Endothelial cell of umbilical vein (primary cell): ENCODE measurements around the gene SPATA22. TPM values are rescaled to one million over a fixed set of nuclear protein-coding genes. Genes with fewer than 3 reads are reported as not detected.

ENCODE experiments used
- BruUV-seq: library from RNA; stranded (reverse); fragments of 400-500 nt; replicated peaks from 2 replicates; lab custom pipeline; 2021; lab: Mats Ljungman, UMichigan
- CTCF ChIA-PET: fragments of 300-600, 350-600 bp; sonication (Branson Sonifier 250); formaldehyde crosslinking; loops from one replicate; lab custom pipeline; 2021; ENCODE audit warnings: antibody characterized with exemption, inconsistent platforms; lab: Charles Lee
- POLR2A ChIA-PET: fragments of 300-600, 350-600 bp; sonication (Branson Sonifier 250); formaldehyde crosslinking; loops from one replicate; lab custom pipeline; 2021; ENCODE audit warnings: antibody characterized with exemption, inconsistent platforms; lab: Charles Lee
- DNase-seq: peaks from one replicate; pipeline ENCODE4 v3.0.0-alpha.2; 2011; ENCODE audit warnings: low read depth, low spot score
- FAIRE-seq: peaks from 2 replicates; lab custom pipeline; 2011; peaks lifted over from hg19 to GRCh38; lab: Jason Lieb, UNC
- H2AFZ ChIP-seq: 2 replicates; pipeline ENCODE4 v1.6.0; 2012; ENCODE audit warnings: low read depth, low read length, control low read depth, inconsistent platforms
- H3K27ac ChIP-seq: 2 replicates; pipeline ENCODE4 v1.5.1; 2011; ENCODE audit warnings: low read depth, mild to moderate bottlenecking, control low read depth, low read length, moderate library complexity; ENCODE audit not compliant: insufficient read depth
- H3K27me3 ChIP-seq, 2 experiments: 2 replicates each; pipeline versions ENCODE4 v1.6.0 to v1.6.1; 2011; ENCODE audit warnings: low read length in 2 of 2, mixed read lengths in 1 of 2; ENCODE audit not compliant: control insufficient read depth in 2 of 2, insufficient read depth in 2 of 2
- H3K36me3 ChIP-seq, 2 experiments: 2 replicates in 1 of 2; 3 replicates in 1 of 2; pipeline ENCODE4 v1.5.1; 2011; ENCODE audit warnings: low read length in 2 of 2, mild to moderate bottlenecking in 1 of 2, moderate library complexity in 1 of 2; ENCODE audit not compliant: control insufficient read depth in 2 of 2, insufficient read depth in 2 of 2; ENCODE audit errors: extremely low read depth in 1 of 2
- H3K4me1 ChIP-seq: 3 replicates; pipeline ENCODE4 v1.5.1; 2011; ENCODE audit warnings: mild to moderate bottlenecking, low read length; ENCODE audit not compliant: control insufficient read depth, insufficient read depth; ENCODE audit errors: extremely low read depth
- H3K4me2 ChIP-seq: 2 replicates; pipeline ENCODE4 v1.6.1; 2011; ENCODE audit warnings: low read length, control low read depth, mixed read lengths; ENCODE audit not compliant: insufficient read depth
- H3K4me3 ChIP-seq, 3 experiments: fragments of 200-600 bp in 1 of 3; sonication (generic), shearing (Covaris generic) in 1 of 3; replicated peaks in 1 of 3; 2 replicates each; pipeline ENCODE4 v1.5.1; 2011 to 2016; ENCODE audit warnings: control low read depth in 3 of 3, low read length in 3 of 3, mild to moderate bottlenecking in 2 of 3, inconsistent platforms in 1 of 3, low read depth in 1 of 3, moderate library complexity in 1 of 3; ENCODE audit not compliant: insufficient read depth in 1 of 3
- H3K79me2 ChIP-seq: 2 replicates; pipeline ENCODE4 v1.6.0; 2012; ENCODE audit warnings: low read length, inconsistent platforms; ENCODE audit not compliant: control insufficient read depth, insufficient read depth
- H3K9ac ChIP-seq: replicated peaks from 2 replicates; pipeline ENCODE3; 2011; ENCODE audit warnings: low read length, control low read depth; ENCODE audit not compliant: insufficient read depth; ENCODE audit errors: extremely low read depth
- H3K9me1 ChIP-seq: replicated peaks from 3 replicates; pipeline ENCODE4 v1.6.0; 2011; ENCODE audit warnings: mild to moderate bottlenecking, low read length; ENCODE audit not compliant: control insufficient read depth, insufficient read depth; ENCODE audit errors: extremely low read depth
- H3K9me3 ChIP-seq: replicated peaks from 2 replicates; pipeline ENCODE4 v1.5.1; 2012; ENCODE audit warnings: low read length, inconsistent platforms; ENCODE audit not compliant: control insufficient read depth, insufficient read depth
- H4K20me1 ChIP-seq: replicated peaks from 2 replicates; pipeline ENCODE3; 2011; ENCODE audit warnings: mild to moderate bottlenecking, low read length; ENCODE audit not compliant: control insufficient read depth, insufficient read depth; ENCODE audit errors: extremely low read depth
- CTCF ChIP-seq, 2 donors: IDR thresholded peaks; 1 replicate in 1 of 2; 2 replicates in 1 of 2; pipeline ENCODE4 v1.5.1; 2011; ENCODE audit warnings: low read length in 2 of 2, mild to moderate bottlenecking in 2 of 2, moderate library complexity in 2 of 2, control low read depth in 1 of 2, inconsistent platforms in 1 of 2, low read depth in 1 of 2; ENCODE audit not compliant: insufficient read depth in 1 of 2; ENCODE audit errors: extremely low read depth in 1 of 2
- EZH2 ChIP-seq: IDR thresholded peaks from 2 replicates; pipeline ENCODE4 v1.6.1; 2012; ENCODE audit warnings: borderline replicate concordance, low read depth, mild to moderate bottlenecking, moderate library complexity, low read length, inconsistent platforms; ENCODE audit not compliant: severe bottlenecking
- FOS ChIP-seq: IDR thresholded peaks from 2 replicates; pipeline ENCODE4 v1.6.1; 2011; ENCODE audit warnings: mild to moderate bottlenecking, low read length, moderate library complexity, borderline replicate concordance; ENCODE audit not compliant: insufficient read depth
- GATA2 ChIP-seq: IDR thresholded peaks from 2 replicates; pipeline ENCODE4 v1.7.0; 2011; ENCODE audit warnings: low read depth, mild to moderate bottlenecking, moderate library complexity, mixed read lengths, low read length; ENCODE audit not compliant: insufficient read length, insufficient read depth
- JUN ChIP-seq: IDR thresholded peaks from 2 replicates; pipeline ENCODE4 v1.6.1; 2011; ENCODE audit warnings: borderline replicate concordance, low read depth; ENCODE audit not compliant: insufficient read length, insufficient read depth
- MAX ChIP-seq: IDR thresholded peaks from 2 replicates; pipeline ENCODE4 v1.6.1; 2011; ENCODE audit not compliant: insufficient read depth, insufficient read length
- MYC ChIP-seq: IDR thresholded peaks from one replicate; pipeline ENCODE4 v1.6.1; 2011; ENCODE audit warnings: mild to moderate bottlenecking, low read depth, low read length
- POLR2A ChIP-seq: IDR thresholded peaks from 2 replicates; pipeline ENCODE4 v1.6.1; 2012; ENCODE audit warnings: low read depth, mild to moderate bottlenecking, control low read depth, low read length
- POLR2AphosphoS5 ChIP-seq: IDR thresholded peaks from 2 replicates; pipeline ENCODE4 v1.6.1; 2012; ENCODE audit warnings: low read depth, mild to moderate bottlenecking, control low read depth, low read length, moderate library complexity; ENCODE audit not compliant: insufficient read depth
- dilution Hi-C: fragments of 300-500 bp; cut with MboI; formaldehyde crosslinking; loops from one replicate; pipeline ENCODE4 v1.15.0; 2019; ENCODE audit warnings: low sequenced_read_pairs; ENCODE audit not compliant: extremely low pct_ligation_motif_present
- intact Hi-C: fragments of 100-400 bp; cut with micrococcal nuclease; formaldehyde crosslinking; loops from one replicate; pipeline ENCODE4 v1.10.0; 2022
- polyA plus RNA-seq, 4 experiments: library from polyadenylated mRNA; depleted of rRNA in 3 of 4; stranded (reverse) in 3 of 4; unstranded in 1 of 4; fragments of >200 nt; gene quantifications; 2 replicates each; pipeline versions ENCODE4 v1.2.1 to v1.2.3, GENCODE V29; 2011 to 2012; ENCODE audit warnings: missing spikeins in 1 of 4
- total RNA-seq: library from RNA; stranded (reverse); gene quantifications from 2 replicates; pipeline ENCODE4 v1.2.3, GENCODE V29; 2021

SPATA22 gene
- total and polyA plus RNA-seq, 2 donors (not counting 3 experiments of a cell fraction or from before 2014, with no cell fraction given), result 4.3 TPM; not detected in 1

DNA sequence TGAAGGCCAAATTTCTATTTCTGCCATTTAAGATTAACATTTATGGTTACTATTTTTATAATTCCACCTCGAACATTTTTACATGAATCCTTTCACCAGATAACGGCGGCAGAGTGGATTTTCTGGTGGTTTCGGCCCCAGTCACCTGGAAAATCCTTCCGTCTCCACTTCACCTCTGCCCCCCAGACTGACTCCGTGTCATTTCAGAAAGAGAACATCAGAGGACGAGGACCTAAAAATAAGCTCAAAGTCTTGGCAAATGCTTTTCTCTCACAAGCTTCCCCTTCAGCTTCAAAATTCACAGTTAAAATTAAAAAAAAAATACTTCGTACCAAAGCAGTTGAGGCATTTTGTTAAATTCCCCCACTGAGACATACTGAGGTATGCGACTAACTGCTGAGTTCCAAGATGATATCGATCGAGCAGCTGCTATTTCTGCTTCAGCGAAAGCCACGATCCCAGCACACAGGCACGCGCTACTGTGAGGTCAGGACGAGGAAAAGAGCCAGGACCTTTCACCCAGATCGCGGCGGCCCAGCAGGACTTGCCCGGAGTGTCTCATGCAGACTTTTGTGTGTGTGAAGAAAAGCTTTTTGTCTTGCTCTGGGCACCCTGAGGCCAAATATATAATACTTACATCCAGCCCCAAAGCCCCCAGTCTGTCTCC, 41.0 kb upstream of the SPATA22 start:
- dilution Hi-C loops (no loop called here), intact Hi-C loops (no loop called here)
- Histone ChIP-seq H3K27ac (no peak overlapping the region), H3K4me1 (no peaks in the 10 kb centered on the region), H3K4me2 (no peak overlapping the region), H4K20me1 (no peaks in the 10 kb centered on the region), H3K9me3 (no peaks in the 10 kb centered on the region), H2AFZ (no peak overlapping the region), H3K9me1 (no peaks in the 10 kb centered on the region), H3K4me3 (no peak overlapping the region), H3K79me2 (no peaks in the 10 kb centered on the region), H3K36me3 (no peaks in the 10 kb centered on the region), H3K27me3 (no peaks in the 10 kb centered on the region), H3K9ac (no peak overlapping the region)
- BruUV-seq, result no TSS peak
- ChIA-PET CTCF (no interaction called here), POLR2A (no interaction called here)
- no peak for TF ChIP-seq POLR2A
- no peak for TF ChIP-seq POLR2AphosphoS5
- TF ChIP-seq CTCF (IDR thresholded peaks at IDR 0.05; ENCODE audit: extremely low read depth in 1 of 2, insufficient read depth in 1 of 2, low read depth in 1 of 2, low read length in 2 of 2), result no peak
- no peak for TF ChIP-seq FOS
- no peak for TF ChIP-seq EZH2
- no peak for TF ChIP-seq GATA2
- TF ChIP-seq JUN, result no peak
- no peak for TF ChIP-seq MYC
- no peak for TF ChIP-seq MAX
- DNase-seq (no peak), FAIRE-seq (no peak)
